Measurements from ENCODE around the gene SPDYE5.
"Not testable (repeated sequence)": the region's sequence is repeated elsewhere in the genome, so short reads cannot be mapped to it uniquely, and the experiment has no call there.

SPDYE5 gene

GRCh38 chr7:75492020-75492419 lies at the start of gene SPDYE5:
TSS of gene SPDYE5 (plus strand) at chr7:75492320. CDS start at chr7:75494048, 1,728 bp downstream.
- DNase-seq = not testable (repeated sequence)

DNA sequence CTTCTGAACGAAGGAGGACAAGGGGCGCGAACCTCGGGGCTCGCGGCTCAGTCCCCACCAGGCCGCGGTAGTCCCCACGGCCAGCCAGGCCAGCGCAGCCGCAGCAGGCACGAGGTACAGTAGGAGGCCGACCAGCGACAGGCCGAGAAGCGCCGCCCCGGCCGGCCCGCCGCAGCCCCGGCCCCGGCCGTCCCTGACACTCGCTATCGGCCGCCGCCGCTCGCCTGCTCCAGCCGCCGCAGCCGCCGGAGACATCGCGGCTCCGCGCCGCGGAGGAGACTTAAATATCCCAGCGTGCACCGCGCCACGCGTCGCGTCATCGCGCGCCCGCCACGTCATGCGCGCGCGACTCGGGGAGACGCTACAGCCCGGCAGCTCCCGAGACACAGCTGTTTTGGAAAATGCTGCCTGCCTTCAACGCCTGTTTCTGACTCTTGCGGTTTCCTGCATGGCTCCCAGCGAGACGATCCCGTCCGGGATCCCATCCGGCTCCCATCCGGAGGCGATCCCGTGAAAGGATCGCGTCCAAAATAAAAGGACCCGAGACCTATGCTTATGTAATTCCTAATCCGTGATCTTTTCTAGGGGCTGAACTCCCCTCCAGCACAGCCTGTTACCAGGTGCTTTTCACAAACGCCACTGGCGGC lies 49.5 kb upstream of the SPDYE5 start:
- DNase-seq = not testable (repeated sequence)

DNA sequence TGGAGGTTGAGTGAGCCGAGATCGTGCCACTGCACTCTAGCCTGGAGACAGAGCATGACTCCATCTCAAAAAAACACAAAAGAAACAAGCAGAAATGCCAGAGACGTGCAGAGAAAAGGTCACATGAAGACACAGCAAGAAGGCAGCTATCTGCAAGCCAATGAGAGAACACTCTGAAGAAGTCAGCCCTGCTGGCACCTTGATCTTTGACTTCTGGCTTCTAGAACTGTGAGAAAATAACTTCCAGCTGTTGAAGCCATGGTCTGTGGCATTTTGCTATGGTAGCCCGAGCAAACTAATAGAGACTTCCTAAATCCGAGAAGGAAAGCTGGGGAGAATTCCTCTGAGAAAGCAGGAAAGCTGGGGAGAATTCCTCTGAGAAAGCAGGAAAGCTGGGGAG lies 42.2 kb upstream of the SPDYE5 start:
- DNase-seq = not testable (repeated sequence)

DNA sequence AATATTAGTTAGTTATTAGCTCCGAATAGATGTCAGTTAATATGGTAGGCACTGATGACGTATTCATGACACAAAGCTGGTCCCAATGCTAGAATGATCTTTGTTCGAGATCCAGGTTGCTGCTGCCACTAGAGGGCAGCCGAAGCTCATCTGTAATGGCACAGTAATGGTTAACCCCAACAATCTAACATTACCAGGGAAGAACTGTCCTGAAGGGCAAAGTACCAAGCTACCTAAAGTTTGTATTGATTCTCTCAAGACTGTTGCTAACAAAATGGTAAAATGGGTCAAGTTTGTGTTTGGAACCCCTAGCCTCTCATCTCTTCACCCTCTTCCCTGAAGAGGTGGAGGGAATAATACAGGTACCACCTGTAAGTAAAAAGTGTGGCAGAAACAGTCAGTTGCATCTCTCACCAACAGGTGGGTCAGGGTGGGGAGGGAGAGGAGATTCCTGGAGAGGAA lies 39.6 kb upstream of the SPDYE5 start:
- DNase-seq = not testable (repeated sequence)

- not testable (repeated sequence) for DNase-seq
These were observed 35.7 kb upstream of the SPDYE5 start for GRCh38 chr7:75456403-75456802.

DNA sequence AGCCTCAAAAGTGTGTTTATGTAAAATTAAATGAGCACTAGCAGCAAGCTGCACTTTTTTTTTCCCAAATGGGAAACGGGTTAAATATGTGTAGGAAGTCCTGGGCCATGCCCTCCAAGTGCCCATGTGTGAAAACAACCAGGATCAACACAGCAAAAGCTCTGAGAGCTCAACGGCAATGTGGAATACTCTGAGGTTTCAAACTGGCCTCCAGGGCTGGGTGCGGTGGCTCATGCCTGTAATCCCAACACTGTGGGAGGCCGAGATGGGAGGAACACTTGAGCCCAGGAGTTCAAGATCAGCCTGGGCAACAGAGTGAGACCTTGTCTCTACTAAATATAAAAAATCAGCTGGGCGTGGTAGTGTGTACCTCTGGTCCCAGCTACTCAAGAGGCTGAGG lies 34.1 kb upstream of the SPDYE5 start:
- not testable (repeated sequence) for DNase-seq

DNA sequence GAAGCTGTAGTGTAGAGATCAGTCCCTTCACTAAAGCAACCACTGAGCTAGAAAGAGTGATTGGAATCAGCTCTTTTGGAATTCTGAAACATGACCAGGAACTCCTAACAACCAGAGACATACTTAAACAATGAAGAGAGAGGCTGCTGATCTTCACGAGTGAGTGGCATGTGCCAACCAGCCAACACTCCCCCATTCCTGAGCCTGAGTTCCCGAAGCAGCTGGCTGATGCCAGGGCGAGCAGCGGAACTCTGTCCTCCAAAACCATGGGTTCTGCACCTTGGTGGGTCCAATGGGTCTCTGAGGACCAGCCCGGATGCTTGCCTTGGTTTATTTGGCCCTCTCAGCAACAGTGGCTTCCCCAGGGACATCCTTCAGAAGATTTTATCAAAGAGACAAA lies 31.6 kb upstream of the SPDYE5 start:
- DNase-seq = not testable (repeated sequence)

DNA sequence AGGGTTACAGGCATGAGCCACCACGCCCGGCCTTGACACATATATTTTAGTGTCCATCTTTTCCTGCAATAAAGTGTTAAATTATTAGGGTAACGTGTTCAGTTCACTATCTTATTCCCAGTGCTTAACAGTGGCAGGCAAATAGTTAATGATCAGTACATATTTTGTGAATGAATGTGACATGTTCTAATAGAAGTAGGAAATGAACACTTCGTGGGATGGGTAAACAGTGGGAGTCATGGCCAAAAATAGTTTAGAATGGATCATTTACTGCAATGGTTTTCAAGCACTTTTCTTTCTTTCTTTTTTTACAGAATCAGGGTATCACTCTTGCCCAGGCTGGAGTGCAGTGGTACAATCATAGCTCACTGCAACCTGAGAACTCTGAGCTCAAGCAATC lies 22.0 kb upstream of the SPDYE5 start:
- DNase-seq = not testable (repeated sequence)

DNA sequence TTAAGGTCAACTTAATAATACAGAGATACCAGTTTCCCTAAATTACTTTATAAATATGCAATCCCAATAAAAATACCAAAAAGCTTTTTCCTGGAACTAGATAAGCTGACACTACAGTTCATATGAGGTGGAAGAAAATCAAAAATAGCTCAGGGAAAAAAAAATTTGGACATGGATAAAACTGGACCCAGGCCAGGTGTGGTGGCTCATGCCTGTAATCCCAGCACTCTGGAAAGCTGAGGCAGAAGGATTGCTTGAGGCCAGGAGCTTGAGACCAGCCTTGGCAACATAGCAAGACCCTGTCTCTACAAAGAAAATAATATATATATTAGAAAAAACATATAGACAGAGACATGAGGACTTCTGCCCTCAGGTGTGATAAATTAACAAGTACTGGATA lies 14.7 kb upstream of the SPDYE5 start:
- not testable (repeated sequence) for DNase-seq

GRCh38 chr7:75480313-75480712 lies 11.8 kb upstream of the SPDYE5 start:
- DNase-seq = not testable (repeated sequence)

DNA sequence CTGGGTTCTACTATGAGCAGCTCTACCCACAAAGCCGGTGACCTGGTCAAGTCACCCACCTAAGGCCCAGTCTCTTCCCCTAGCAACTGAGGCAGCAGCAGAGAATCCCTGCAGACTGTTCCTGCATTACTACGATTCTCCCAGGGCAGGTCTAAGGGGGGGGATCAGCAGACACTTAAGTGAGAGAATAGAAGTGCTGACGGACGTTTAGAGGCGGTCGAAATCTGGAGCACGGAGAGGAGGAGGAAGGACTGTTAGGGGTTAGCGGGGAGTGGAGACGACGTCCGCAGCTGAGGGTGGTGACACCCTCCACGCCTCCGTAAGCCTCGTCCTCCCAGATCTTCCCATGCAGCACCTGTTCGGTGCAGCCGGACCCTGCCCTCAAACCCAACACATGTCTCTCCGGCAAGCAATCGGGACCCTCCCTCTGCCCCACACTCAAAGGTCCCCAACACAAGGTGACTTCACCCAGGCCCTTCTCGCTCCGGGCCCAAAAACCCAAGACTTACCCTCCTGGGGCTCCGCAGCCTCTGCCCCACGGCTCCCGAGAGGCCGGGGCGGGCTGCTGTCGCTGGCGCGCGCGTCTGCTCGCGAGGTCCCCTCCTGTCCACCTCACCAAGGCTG lies 6.7 kb upstream of the SPDYE5 start:
- DNase-seq = not testable (repeated sequence)

DNA sequence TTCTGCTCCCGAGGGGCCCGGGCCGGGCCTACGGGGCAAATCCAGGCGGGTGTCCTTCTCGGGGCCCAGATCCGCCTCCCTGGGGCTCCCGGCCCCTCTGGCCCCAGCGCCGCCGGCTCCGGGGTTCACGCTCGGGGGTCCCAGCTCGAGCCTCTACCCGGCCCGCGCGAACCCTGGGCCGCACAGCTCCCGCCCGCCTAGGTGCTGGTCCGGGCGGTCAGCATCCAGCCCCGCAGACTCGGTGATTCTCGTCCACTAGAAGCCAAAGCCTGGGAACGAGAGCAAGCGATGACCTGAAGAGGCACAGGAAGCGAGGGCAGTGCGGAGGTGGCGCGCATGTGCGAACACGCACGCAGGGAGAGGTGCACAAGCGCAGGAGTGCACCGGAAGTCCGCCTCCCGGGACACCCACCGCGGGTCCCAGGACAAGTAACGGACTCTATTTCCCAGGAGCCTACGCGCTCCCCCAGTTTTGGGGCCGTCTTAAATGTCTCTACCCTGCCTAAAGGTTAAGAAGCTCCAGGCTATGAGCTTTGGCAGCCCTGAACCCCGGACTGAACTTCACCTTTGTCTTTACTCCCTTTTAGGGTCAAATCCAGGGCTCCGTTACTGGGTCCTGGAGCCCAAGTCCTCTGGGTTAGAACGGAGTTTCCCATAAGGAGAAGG lies 6.0 kb upstream of the SPDYE5 start, which contains the start of gene POM121C:
TSS of gene POM121C (minus strand) at position 321 of the 665 bp plus-strand sequence. CDS start 44,803 bp downstream, outside the sequence.
- peak; percentile 69 for DNase-seq

DNA sequence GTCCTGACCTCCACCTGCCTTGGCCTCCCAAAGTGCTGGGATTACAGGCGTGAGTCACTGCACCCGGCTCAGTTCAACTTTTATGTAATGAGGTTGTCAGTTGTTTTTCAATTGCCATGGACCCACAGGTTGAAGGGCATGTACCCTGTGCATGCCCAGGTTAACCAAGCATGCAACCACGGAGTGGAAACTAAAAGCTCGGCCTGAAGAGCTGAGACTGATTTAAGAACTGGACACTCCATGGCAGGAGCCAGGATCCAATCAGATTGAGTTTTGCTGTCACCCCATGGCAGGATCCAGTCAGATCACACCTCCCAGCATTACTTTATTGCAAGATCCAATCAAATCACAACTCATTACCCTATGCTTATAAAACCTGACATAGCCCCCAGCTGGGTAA lies 16.9 kb downstream of the SPDYE5 start:
- not testable (repeated sequence) for DNase-seq

- not testable (repeated sequence) for DNase-seq
These were observed 26.7 kb downstream of the SPDYE5 start for GRCh38 chr7:75518842-75519241.

DNA sequence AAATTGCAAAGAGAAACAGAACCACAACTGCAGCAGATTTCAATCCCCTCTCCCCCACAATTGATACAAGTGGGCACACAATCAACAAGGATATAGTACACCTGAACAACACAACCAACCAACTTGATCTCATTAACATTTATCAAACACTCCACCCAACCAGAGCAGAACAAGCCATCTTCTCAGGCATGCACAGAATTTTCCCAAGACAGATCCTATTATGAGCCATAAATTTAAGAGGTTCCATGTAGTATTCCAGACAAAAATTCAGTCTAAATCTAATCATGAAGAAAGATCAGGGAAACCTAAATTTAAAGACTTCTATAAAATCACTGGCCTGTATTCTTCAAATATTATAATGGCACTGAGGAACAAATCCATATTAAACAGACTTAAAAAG lies 29.6 kb downstream of the SPDYE5 start:
- DNase-seq = not testable (repeated sequence)

DNA sequence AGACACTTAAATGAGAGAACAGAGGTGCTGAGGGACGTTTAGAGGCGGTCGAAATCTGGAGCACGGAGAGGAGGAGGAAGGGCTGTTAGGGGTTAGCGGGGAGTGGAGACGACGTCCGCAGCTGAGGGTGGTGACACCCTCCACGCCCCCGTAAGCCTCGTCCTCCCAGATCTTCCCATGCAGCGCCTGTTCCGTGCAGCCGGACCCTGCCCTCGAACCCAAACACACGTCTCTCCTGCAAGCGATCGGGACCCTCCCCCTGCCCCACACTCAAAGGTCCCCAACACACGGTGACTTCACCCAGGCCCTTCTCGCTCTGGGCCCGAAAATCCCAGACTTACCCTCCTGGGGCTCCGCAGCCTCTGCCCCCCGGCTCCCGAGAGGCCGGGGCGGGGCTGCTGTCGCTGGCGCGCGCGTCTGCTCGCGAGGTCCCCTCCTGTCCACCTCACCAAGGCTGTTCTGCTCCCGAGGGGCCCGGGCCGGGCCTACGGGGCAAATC lies 35.2 kb downstream of the SPDYE5 start:
- DNase-seq = not testable (repeated sequence)

DNA sequence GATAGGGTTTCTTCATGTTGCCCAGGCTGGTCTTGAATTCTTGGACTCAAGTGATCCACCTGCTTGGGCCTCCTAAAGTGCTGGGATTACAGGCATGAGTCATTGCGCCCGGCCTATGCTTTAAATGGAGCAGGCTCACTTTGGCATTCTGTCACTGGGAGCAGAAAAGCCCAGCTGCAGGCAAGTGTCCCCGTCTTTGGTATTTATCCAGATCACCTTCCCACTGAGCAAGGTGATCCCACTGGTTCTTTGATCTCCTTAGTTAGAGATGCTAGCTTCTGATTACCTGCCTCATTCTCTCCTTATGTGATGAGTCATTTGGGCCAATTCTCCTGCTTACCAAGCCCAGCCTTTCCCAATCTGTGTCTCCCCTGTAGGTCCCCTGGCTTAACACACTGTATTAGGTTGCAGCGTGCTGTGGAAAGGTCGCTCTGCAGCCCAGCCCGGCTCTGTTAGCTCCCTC lies 39.3 kb downstream of the SPDYE5 start:
- DNase-seq = no peak

DNA sequence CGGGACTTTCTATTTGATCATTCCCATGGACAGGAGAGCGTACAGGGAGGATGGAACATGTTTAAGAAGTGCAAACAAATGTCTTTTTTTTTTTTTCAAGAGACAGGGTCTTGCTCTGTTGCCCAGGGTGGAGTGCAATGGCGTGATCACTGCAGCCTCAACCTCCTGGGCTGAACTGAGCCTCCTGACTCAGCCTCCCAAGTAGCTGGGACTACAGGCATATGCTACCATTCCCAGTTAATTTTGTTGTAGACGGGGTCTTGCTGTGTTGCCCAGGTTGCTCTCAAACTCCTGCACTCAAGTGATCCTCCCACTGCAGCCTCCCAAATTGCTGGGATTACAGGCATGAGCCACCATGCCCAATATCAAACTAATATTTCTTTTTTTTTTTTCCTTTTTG lies 40.5 kb downstream of the SPDYE5 start:
- DNase-seq = no peak

DNA sequence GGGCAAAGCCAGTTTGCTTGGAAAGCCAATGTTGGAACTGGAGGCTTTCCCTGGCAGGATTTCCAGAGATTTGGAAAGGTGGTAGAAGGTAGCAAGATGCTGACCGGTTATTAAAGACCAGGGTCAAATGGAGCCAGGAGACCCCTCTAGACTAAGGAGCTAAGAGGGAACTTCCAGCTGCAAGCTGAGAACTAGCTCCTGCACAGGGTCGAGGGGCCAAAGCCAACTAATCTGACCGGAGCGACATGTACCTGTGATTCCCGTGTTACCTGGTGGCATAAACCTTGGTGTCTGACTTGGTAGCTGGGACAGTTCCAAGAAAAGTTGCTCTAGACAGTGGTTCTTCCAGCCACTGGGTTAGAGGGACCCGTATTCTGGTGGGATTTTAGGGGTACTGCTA lies 41.8 kb downstream of the SPDYE5 start:
- no peak for DNase-seq

- DNase-seq = no peak
These were observed 42.7 kb downstream of the SPDYE5 start for GRCh38 chr7:75534727-75535307.

DNA sequence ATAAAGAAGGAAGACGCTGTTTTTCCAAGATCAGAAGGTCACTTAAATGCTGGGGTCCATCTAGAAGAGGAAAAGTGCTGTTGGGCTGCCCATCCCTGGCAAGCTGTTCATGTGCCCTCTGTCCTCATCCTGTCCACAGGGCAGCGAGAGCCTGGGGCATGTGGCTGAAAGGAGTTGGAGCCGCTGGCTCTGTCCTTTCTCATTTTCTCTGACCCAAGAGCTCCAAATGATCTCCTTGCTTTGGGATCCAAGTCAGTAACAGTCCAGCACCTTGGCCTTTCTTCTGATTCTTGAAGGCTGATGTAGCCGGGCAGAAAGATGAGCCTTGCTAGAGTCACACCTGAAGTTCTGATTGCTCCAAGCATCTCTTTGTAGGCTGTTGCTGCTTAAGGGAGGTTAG lies 44.4 kb downstream of the SPDYE5 start:
- DNase-seq = no peak

DNA sequence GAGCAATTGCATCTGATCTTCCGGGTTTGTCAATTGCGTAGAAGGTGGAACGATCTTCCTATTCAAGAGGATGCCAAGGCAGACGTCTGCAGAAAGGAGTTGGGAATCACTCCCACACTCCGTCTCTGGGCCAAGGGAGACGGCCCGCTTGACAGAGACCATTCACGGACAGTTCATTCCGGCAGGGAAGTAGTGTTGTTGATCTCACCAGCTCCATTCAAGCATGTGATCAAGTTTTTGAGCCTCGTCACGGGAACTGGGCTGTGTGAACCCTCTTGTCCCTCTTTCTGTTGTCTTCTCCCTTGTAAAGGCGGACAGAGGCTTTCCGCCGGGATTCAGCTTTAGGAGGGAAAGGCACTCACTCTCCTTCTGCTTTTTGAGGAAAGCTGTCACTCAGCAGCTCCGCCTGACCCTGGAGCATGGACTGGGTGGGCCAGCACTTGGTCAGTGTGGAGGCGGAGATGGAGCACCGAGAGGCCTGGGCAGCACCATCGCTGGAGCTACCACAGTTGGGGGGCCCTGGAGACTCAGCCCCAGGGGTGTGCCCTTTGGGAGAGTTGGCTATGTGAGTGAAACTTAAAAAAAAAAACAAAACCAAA lies 44.9 kb downstream of the SPDYE5 start:
- DNase-seq = no peak

- DNase-seq = no peak
These were observed 45.6 kb downstream of the SPDYE5 start for GRCh38 chr7:75537731-75538130.

Data from NCI-H1048 (cell line).